ENCODE measurements around the gene ELMOD1.

The ELMOD1 gene

DNA sequence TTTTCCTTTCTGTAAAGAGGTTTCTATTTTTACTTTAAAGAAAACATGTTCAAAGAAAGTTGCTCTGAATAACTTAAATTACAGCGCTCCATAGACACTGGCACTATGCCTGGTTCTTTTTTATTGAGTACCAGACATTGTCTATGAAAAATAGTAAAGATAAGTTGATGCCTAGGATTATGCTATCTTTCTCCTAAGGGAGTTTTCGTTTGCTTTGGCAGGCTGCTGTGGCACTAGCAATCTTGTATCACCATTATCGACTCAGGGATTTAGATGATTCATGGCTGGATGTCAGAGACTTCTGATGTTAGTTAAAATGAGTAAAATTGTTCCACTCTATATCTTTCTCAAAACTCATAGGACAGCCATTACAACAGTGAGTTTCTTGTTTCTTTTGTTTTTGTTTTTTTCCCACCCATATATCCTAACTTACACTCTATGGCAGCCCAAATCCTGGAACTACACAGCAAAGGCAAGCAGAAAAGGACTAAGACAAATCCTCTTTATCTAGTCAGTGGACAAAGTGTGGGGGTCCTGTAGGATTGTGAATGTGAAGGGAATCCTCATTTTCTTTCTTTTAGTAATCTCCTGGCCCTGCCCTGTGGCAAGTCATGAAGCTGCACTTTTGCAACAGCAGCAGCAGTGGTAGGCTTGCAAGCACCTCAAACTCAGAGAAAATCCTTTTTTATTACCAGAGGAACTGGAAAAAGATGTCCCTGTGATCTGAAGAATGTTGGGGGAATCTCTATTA is 100.2 kb downstream of the ELMOD1 start:
- no peak for DNase-seq

DNA sequence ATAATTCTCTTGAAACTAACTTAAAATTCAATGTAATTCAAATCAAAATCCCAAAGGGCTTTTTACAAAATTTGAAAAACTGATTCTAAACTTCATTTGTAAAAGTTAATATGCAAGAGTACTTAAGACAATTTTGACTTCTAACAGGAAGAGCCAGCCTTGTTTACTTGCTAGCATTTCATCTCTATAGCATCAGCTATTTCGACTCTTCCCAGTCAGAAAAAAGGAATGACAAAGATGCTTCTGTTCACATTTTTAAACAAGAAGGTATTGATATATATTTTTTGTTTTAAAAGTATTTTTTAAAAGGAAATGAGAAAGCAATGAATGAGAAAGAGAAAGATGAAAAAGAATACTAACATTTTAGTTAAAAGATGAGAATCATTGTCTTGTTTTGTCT is 104.5 kb downstream of the ELMOD1 start:
- DNase-seq, result no peak

DNA sequence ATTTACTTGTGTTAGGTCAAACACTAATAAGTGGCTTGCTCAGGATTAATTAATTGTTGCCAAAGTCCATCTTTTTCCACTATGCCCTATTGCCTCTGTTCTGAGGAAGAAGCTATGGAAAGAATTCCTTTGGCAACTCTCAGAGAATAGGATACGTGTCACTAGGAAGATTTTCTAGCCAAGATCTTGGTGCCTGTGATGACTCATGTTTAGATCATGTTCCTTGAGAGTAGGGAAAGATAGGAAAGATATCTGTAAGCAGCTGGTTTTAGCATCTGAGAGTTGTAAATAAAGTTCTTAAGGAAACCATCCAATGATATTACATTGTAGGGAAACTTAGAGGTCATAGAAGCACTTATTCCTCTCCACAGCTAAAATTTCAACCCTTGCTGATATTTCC is 105.2 kb downstream of the ELMOD1 start:
- no peak for DNase-seq

DNA sequence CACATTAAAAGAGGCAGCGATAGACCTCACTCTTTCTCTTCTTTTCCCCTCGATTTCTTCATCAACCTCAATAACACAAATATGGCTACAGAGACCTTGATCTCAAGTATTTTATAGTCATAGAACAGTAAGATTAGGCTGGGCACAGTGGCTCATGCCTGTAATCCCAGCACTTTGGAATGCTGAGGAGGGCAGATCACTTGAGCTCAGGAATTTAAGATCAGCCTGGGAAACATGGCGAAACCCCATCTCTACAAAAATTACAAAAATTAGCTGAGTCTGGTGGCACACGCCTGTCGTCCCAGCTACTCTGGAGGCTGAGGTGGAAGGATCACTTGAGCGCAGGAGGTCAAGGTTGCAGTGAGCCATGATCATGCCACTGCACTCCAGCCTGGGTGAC is 106.3 kb downstream of the ELMOD1 start:
- no peak for DNase-seq

DNA sequence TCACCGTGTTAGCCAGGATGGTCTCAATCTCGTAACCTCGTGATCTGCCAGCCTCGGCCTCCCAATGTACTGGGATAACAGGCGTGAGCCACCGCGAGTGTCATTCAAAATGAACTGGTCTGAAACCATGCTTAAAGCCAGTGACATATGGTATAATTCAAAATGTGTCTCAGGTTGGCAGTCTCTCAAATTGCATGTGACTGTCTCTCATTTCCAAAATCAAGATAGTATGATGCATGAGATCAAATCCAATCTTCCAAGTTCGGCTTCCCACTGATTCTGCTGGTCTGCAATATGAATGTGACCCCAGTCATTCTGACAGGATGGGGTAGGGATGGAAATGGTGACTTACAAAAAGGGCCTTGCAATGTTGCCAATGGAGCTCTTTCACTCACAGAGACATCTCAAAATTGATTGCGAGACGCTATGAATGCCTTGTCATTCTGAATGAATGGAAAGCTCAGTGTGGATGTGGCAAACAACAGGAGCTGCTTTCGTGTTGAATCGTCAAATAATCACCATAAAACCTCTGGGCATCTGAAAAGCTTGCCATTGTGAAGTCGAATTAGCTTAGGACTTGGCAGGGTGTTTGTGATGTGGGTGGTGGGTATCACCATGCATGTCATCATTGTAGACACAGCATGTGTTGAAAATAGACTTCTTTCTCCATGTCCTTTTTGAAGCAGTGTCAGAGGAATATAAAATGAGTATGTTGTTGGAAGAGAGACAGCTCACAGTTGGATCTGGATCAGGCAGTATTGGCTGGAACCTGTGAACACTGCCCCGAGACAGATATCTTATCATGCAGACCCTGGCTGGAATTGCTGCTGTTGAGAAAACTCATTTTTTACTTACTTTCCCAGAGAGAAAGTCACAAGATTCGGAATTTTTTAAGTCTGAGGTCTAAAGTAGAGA is 108.7 kb downstream of the ELMOD1 start:
- DNase-seq, result no peak

DNA sequence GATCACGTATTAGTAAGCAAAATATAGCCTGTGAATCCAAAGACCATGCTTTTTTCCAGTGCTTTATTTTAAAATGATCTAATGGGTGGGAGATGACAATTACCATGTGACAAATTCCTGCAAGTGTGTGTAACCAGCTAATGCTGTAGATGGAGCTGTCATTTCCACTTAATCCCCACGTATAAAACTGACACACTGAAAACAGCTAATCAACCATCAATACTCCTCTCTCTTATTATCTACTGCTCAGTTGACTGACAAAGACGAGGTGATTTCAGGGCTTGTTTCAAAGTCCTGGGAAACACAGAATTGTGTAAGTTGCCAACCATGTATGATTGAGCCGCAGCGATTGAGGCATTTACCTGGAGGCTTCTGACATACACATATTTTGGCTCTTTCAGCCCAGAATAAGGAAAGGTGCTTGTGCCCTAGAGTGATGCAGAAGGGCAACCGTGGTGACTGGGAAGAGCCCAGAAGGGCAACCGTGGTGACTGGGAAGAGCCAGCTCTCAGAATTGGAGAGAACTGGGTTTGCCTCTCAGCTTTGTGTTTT is 111.2 kb downstream of the ELMOD1 start:
- DNase-seq, result no peak

DNA sequence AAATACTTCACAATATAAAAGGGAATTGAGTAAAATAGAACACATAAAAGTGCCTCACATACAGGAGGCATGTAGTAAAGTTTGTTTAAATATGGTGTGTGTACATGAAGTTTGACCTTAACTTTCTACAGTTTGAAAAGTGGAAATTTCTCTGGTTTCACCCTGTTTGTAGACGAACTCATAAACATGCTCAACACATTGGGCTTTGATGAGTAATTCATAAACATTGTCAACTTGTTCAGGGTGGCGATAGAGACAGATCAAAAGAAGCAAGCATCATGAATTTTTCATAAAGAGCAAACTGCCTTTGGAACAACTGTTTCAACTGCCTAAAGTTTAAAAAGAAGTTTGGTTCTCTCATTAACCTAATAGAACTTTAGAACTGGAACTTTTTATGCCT is 111.8 kb downstream of the ELMOD1 start:
- DNase-seq, result no peak

DNA sequence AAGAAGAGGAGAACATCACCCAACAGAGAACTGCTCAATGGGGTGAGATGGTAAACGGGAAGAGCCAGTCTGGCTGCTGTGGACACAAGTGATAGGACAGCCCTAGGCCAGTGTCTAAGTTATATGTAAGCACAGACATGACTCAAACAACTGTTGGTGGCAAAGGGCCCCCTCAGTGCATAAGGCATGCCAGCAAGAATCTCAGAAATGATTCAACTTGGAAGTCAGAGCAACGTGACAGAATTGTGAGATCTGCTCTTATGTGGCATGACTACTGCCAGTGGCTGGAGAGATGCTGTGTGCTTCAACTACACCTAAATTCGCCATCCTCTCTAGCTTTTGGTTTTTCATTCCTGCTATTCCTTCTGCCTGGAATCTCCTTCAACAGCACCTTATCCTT is 113.5 kb downstream of the ELMOD1 start:
- DNase-seq, result no peak

DNA sequence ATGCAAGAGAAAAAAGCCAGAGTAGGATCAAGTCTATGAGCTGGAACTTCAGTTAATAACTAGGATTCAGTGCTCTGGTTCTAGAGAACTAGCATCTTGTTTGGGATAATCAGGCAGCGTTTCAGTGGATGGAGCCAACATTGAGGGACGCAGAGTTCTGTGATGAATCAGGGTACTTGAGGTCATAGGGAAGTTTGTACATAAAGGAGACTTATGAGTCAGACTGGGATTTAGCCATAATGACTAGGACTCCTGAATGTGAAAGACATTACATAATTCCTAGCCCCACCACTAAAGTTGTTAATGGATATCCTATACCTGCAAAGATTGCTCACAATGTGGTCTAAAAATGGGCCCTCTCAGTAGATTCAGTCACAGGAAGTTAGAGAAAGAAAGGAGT is 114.1 kb downstream of the ELMOD1 start:
- no peak for DNase-seq

DNA sequence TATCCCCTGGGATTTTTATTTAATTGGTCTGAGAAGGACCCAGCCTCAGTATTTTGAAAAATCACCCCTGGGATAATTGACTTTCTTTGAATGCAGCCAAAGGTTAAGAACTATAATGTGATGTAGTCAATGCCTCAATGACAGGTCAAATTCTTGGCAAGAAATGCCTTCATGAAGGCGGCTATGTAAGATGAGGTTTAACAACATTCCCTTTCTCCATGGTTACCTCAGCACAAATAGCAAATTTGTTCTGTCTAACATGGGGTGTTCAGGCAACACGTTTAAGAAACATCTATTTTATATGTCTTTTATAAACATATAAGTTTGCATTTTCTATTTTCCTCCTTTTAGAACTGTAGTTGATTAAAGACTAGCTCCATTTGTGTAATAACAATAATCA is 115.6 kb downstream of the ELMOD1 start:
- no peak for DNase-seq

DNA sequence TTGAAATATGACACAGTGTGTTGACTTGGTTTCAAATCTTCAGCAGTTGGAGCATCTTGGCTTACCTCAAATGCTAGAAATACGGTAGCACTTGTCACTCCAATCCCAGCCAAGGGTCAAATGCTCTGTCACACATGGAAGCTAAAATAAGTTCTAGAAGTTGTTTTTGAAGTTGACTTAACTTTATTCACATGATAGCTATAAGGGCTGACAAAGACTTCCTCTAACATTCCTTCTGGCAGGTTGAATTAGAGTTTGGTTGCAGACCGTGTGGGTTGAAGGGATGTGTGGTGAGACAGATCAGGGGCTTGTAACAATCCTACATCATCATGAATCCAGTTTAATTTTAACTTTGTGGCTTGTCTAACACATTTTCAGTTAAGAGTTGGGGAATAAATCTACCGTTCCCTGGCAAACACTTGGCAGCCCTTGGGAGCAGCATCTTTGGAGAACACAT is 116.3 kb downstream of the ELMOD1 start:
- no peak for DNase-seq

DNA sequence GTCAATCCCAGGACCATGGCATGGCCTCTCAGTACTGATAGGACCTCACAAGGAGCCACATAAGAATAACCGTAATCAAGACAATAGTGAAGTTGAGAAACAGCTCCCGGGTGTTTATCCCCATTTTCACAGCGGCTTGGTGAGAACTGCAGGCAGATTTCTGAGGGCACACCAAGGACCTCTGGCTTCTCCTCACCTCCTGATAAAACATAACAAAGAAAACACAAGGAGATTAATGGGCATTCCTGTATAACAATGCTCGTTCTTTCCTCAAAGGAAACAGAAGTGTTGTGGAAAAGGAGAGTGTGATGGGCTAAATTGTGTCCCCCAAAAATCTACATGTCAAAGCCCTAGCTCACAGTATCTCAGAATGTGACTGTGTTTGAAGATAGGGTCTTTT is 116.9 kb downstream of the ELMOD1 start:
- DNase-seq, result no peak

DNA sequence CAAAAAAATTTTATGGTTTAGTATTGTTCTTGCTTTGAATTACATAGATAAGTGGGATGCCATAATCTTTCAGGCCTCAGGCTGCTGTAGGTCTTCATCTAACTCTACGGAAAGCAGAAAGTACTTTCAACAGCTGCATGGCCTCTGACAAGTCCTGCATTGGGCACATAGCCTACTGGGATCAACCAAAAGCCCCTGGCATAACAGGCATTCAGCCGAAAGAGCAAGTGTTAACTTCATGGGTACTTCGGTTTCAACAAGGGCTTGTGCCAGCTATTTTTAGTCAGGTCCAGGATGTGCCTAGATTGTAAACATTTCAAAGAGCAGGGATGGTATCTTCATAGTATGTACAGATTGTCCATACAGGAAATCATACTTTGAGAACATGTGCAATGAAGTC is 117.8 kb downstream of the ELMOD1 start:
- no peak for DNase-seq

DNA sequence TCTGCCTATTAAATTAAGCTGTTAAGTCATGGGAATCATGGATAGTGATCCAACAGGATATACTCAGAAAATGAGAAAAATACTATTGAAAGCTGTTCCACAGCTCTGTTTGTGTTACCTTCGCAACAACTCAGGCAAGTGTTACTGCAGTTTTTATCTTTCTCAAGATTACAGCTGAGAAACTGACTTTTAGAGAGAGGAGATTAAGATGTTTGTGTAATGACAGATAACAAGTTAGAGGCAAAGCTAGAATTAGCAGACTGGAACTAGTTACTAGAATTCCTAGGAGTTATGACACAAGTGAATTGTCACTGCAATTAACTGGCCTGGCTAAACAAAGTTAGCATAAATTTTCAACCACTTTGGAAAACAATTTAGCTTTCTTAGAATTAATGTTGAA is 119.4 kb downstream of the ELMOD1 start:
- no peak for DNase-seq

DNA sequence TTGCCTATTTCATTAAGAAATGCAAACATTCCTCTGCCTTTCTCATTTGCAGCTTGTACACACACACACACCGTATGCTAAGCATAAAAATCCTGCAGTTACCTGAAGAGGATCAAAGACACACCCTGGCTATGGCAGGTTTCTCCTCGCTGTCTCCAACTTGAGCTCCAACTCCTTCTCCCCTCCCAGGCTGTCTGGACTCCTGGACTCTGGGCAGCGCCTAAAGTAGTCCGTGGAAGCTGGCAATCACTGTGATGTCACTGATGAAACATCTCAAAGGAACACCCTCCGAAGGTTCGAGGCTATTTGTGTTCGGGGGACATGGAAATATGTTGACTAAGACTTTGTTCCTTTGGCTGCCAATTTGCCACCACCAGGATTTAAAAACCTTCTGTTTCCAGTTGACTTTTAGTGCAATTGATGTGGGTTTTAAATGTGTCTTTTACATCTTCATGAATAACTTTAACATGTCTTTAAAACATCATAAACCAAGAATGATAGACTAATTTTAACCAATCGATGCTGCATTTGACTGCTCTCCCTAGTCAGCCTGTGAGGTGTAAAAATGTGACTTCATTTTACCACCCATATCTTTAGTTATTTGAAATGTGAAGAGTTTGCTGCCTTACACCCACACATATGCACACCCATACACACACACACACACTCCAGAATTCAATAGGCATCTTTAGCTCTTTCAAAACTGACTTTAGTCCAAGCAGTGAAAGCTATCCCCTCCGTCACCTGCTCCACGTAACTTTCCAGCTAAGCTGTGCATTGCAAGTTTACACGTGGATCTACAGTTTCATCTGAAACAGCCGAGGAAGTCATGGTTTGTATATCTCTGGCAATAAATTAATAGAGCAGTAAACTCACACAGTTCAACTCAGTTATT is 121.2 kb downstream of the ELMOD1 start, which contains the start of gene SLN:
SLN (minus strand) TSS at position 196 of the 895 bp plus-strand sequence.
- DNase-seq, result no peak

DNA sequence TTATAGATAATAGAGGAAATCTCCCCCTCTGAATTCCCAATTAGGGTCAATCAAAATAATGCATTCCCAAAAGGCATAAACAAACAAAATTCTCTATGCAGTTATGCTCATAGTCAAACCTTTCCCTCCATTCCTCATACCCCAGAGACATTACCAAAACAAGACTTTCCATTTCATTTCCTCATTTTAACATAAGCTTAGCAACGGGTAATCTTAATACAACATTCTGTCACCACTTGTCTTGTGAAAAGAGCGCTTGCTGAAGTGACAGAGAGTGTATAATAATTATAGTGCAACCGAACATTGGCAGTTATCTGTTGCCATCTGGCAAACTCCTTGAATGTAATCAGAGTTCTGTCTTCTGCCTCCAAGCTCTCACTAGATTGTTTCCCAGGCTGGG is 122.1 kb downstream of the ELMOD1 start:
- no peak for DNase-seq

All from 8988T (cell line).